Raji (cell line): ENCODE results near the gene APOBEC4.

ENCODE experiments used
- POLR2A ChIP-seq: IDR thresholded peaks from 2 replicates; pipeline ENCODE4 v1.6.1; 2011; ENCODE audit warnings: low read depth, low read length, control low read depth; ENCODE audit not compliant: insufficient read depth

The APOBEC4 gene, protein sequence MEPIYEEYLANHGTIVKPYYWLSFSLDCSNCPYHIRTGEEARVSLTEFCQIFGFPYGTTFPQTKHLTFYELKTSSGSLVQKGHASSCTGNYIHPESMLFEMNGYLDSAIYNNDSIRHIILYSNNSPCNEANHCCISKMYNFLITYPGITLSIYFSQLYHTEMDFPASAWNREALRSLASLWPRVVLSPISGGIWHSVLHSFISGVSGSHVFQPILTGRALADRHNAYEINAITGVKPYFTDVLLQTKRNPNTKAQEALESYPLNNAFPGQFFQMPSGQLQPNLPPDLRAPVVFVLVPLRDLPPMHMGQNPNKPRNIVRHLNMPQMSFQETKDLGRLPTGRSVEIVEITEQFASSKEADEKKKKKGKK

DNA sequence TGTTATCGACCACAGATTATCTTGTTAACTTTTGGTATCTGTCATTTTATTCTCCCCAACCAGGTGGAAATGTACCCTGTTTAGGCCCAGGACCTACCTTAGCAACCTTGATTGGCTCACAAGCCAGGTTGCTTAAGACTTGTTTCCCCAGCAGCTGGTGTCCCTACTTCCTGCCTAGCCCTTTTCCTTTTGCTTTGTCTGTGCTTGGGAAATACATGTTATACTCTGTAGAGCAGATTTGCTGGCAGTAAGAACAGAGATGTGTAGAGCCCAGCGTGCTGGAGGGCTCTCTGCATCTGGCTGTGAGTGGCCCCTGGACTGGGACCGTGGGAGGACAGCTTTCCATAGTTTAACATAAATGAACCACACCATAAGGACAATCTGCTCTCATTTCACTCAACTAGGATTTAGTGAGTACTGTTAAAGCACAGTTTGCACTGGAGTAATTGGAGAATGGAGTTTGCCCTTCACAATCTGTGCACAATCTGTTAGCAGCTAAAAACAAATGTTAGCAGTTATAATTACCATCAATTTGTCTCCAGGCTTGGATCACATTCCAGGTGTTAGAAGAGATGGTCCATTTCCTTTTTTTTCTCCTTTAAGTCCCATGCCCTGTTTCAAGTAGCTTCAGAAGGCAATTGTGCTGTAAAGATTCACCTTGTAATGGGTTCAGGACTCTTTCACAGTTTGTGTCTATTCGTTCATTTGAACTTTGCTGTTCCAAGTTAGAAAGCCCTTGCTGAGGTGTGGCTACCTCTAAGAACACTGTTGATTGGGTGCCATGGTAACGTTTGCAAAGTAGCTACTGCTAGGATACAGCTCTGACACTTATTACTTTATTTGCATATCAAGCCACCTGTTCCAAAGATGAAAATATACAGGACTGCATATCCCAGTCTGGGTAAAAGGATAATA lies at the start of gene APOBEC4:
Gene APOBEC4 (minus strand): TSS at position 770 of the 915 bp plus-strand sequence. CDS start 4,535 bp downstream, outside the sequence.
- TF ChIP-seq POLR2A, result no peak

- TF ChIP-seq POLR2A, result no peak
These were observed 49.7 kb upstream of the APOBEC4 start for GRCh38 chr1:183702813-183703198.

- TF ChIP-seq POLR2A, result no peak
These were observed 49.1 kb upstream of the APOBEC4 start for GRCh38 chr1:183702087-183702812.

DNA sequence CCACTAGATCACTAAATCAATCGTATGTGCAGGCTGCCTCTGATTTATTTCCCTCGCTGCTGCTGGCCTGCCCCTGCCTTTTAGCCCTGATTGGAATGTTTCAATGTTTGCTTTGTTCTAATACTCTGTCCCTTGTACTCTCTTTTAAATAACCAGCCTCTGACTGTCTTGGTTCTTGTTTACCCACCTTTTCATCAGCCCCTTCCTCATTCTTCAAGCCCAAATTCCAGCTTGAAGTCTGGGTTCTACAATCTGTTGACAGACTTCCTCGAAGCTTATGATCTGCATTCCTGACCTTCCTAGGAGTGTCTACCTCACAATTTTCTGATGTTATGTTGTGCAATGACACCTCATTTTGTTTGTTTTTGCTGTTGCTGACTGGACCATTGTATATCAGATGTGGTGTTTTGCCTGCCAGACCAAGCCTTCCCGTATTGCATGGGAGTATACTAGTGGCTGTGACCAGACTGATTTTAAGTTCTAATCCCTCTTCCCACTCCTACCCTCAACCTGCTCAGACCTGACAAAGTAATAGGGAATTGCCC lies 46.6 kb upstream of the APOBEC4 start:
- no peak for TF ChIP-seq POLR2A

GRCh38 chr1:183697814-183698590 lies 44.9 kb upstream of the APOBEC4 start:
- no peak for TF ChIP-seq POLR2A

DNA sequence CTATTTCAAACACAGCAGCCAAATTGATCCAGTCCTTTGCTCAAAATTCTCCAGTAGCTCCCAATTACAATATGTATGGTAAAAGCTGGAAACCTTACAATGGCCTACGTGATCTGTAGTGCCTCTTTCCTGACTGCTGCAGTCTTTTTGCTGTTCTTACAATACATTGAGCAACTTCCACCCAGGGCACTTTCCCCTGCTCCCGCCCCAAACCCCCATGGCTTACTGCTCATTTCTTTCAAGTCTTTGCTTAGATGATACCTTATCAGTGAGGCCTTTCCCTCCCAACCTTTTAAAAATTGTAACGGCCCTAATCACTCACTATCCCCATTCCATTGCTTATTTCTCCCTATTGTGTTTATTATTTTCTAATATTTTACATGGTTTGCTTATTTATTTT lies 43.9 kb upstream of the APOBEC4 start:
- TF ChIP-seq POLR2A, result no peak

DNA sequence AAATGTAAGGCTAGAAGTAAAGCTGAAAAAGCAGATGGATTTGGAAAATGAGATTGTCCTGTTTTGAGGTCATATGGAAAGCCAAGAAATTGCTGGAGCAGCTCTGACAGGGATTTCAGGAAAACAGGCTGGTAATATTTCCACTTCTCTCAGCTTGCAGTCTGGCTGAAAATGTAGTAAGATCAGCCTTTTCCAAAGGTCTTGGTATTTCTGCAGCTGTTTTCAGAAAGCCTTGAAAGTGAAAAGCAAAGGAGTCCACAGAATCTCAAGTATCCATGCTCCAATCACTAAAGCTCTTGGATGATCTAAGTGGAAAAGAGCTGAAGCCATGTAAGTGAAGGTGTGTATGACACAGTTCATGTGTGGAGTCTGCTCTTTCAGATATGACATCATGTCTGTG lies 41.6 kb upstream of the APOBEC4 start:
- TF ChIP-seq POLR2A, result no peak

DNA sequence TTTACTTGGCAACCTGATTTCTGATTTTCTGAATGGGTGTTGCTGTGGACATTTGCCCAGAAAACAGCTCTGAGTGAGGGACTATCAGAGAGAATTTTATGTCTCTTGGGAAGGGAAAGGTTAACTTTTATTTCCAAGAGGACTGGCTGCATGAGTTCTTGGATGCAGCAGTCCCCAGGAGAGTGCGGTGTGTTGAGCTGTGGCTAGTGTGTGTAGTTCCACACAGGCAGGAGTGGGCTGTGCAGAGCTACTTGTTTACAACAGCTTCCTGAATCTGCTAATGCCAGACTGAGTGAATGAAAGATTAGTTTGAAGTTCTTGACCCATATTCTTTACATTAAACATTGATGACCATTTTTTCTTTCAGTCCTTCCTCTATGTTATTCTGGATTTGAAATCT lies 41.0 kb upstream of the APOBEC4 start:
- no peak for TF ChIP-seq POLR2A

DNA sequence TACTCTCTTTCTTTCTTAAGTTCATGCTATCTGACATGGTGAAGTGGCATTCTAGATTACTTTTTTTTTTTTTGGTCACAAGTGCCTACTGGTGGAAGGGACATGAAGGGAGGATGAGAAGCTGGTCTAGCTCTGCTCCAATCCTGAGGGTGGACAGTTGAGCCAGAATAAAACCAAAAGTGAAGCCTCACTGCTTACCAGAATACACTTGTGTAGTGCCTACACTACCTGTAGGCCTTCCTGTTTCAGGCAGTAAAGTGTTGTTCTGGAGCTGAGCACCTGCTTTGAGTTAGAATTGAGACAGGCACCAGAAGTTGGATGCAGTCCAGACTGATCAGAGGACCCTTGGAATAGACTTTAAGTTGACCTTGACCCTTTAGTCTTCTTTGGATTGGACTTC lies 40.4 kb upstream of the APOBEC4 start:
- TF ChIP-seq POLR2A, result no peak

DNA sequence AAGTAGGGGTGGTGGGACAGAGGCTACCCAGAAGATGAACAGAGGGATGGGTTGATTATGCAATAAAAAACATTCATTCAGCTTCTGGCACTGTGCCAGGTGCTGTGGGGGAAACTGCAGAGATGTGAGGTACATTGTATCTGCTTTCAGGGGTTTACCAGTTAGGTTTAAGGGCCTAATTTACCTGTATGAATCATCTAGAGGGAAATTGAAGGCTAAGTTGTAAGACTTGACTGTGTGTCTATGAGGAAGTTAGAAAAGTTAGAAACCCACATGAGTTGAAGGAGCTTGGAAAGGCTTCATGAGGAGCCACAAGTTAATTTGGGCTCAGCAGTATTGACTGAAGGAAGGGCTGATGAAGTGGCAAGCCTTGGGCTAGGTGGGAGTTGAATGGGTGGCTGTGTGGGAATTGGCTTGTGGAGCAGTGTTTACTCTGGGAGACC lies 36.7 kb upstream of the APOBEC4 start:
- no peak for TF ChIP-seq POLR2A

DNA sequence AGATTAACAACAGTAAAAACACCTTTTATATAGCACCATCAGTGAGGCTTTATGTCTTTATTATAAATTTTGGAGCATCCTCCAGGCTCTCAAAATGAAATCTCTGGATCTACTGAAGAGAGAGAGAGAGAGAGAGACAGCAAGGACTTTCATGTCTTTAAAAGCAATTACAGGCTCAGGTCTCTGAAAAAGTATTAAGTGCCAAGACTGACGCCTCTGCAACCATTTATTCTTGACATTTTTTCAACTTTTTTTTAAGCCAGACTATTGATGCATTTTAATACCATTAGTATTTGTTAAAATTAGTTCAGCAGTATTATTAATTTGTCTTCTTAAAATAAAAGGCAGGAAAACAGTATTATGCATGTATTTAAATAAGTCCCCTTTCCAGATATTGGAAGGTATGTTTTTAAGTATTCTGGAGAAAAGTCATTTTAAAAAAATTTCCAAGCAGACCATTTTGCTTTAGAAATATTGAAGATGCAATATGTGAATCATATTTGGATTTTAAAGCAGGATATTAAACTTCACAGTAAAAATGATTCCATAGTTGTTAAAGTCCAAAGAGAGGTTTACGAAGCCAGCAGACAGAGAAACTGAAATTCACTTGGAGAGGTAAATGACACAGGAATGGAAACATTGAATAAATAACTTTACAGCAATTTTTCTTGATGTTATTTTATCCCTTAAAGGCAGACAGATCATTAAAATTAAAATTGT lies 35.4 kb upstream of the APOBEC4 start:
- TF ChIP-seq POLR2A, result no peak

DNA sequence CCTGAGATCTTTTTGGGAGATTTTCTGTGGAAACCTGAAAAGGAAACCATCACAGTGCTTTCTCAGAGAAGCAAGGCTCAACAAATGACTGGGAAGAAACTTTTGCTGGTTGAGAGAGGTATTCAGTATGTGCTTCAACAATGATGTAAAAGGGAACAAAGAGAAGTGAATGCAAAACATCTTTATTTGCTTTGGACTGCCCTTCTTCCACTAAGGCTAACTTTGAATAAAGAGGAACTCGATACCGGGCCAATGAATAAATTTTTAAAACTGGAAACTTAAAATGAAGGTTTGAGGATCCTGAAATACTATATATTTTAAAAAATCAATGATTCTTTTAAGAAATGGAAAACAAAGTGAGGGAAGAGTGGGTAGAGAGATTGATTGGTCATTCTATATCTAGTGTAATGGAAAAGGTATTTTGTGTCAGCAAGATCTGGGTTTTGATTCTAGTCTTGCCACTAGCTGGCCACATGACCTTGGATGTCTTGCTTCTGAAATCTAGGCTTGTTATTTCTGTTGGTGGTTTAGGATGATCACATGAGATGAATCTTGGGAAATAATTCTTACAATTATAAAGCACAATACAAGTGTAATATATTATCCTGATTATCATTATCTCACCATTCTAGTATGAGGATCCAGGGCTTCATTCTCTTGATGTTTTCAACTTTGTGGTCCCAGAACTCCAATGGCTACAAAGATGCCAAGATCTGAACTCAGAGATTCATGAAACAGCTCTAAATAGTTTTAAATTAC lies 34.6 kb upstream of the APOBEC4 start:
- no peak for TF ChIP-seq POLR2A

- no peak for TF ChIP-seq POLR2A
These were observed 33.1 kb upstream of the APOBEC4 start for GRCh38 chr1:183686229-183686628.
